ENCODE results near the gene CCDC144A. TPM values are rescaled to one million over a fixed set of nuclear protein-coding genes. Genes with fewer than 3 reads are reported as not detected.
A peak's percentile ranks its signal among the peaks of the same experiment; 100 is the strongest.
"Not testable (repeated sequence)": the region's sequence is repeated elsewhere in the genome, so short reads cannot be mapped to it uniquely, and the experiment has no call there.

Gene CCDC144A
- total and polyA plus RNA-seq, 10 donors: 0.09 to 14.3 (median 2.2) TPM

- peak in 6 of 11 experiments; percentile 18 to 42 (median 31) for TF ChIP-seq CTCF (IDR thresholded peaks at IDR 0.05 in 8 of 11, conservative IDR thresholded peaks at IDR 0.05 in 3 of 11)
- Histone ChIP-seq H3K27me3 (replicated peaks in 1 of 7) (peaks cover 0 to 17% (median 0%) of the 10 kb centered on the region in 7 donors), H3K9me3 (peaks cover 0 to 12% (median 6%) of the 10 kb centered on the region in 8 donors)
- DNase-seq; H3K4me3 ChIP-seq; H3K4me1 ChIP-seq; H3K27ac ChIP-seq; H3K36me3 ChIP-seq; intact Hi-C loops (cut with DNase I; ENCODE audit: low total_unique reads): not testable (repeated sequence)
- WGBS, 5 donors: 6 to 44% (median 36%) methylated on average over 3 to 8 of the region's 10 CpGs
These were observed 61.3 kb downstream of the CCDC144A start for GRCh38 chr17:16751224-16751923.

- intact Hi-C loops (cut with DNase I; ENCODE audit: low total_unique reads); H3K36me3 ChIP-seq; H3K4me3 ChIP-seq; H3K27ac ChIP-seq; H3K4me1 ChIP-seq; DNase-seq: not testable (repeated sequence)
- H3K27me3 ChIP-seq (replicated peaks in 1 of 7): peaks cover 0 to 11% (median 0%) of the 10 kb centered on the region in 7 donors
- WGBS, 5 donors: 83 to 95% (median 92%) methylated on average over 8 to 10 of the region's 10 CpGs
- H3K9me3 ChIP-seq: peaks cover 0 to 14% (median 6%) of the 10 kb centered on the region in 8 donors
These were observed 61.9 kb downstream of the CCDC144A start for GRCh38 chr17:16751924-16752287.

- H3K4me1 ChIP-seq; H3K27me3 ChIP-seq (replicated peaks in 1 of 7); H3K27ac ChIP-seq; intact Hi-C loops (cut with DNase I; ENCODE audit: low total_unique reads); H3K4me3 ChIP-seq; DNase-seq; H3K36me3 ChIP-seq: not testable (repeated sequence)
- 84 to 100% (median 87%) methylated on average over 1 to 3 of the region's 3 CpGs; no CpG with 5 or more reads in 1 of the 5 donors for WGBS, 5 donors
- H3K9me3 ChIP-seq: peaks cover 0 to 14% (median 6%) of the 10 kb centered on the region in 8 donors
These were observed 67.5 kb downstream of the CCDC144A start for GRCh38 chr17:16757520-16757919.

- DNase-seq; H3K4me3 ChIP-seq; intact Hi-C loops (cut with DNase I; ENCODE audit: low total_unique reads); H3K27ac ChIP-seq; H3K4me1 ChIP-seq; H3K27me3 ChIP-seq (replicated peaks in 1 of 7); H3K36me3 ChIP-seq: not testable (repeated sequence)
- 65 to 89% (median 85%) methylated on average over 2 to 3 of the region's 3 CpGs for WGBS, 5 donors
- peaks cover 0 to 14% (median 6%) of the 10 kb centered on the region in 8 donors for H3K9me3 ChIP-seq
These were observed 68.1 kb downstream of the CCDC144A start for GRCh38 chr17:16758177-16758576.

- H3K27me3 ChIP-seq (replicated peaks in 1 of 7); H3K27ac ChIP-seq; intact Hi-C loops (cut with DNase I; ENCODE audit: low total_unique reads); H3K4me1 ChIP-seq; DNase-seq; H3K9me3 ChIP-seq; H3K4me3 ChIP-seq; H3K36me3 ChIP-seq: not testable (repeated sequence)
- 100% methylated on average over 1 to 2 of the region's 2 CpGs; no CpG with 5 or more reads in 1 of the 5 donors for WGBS, 5 donors
These were observed 78.5 kb downstream of the CCDC144A start for GRCh38 chr17:16768290-16769175.

- intact Hi-C loops (cut with DNase I; ENCODE audit: low total_unique reads); H3K27me3 ChIP-seq (replicated peaks in 1 of 7); H3K27ac ChIP-seq; H3K36me3 ChIP-seq; H3K9me3 ChIP-seq; H3K4me3 ChIP-seq; DNase-seq; H3K4me1 ChIP-seq: not testable (repeated sequence)
- WGBS, 5 donors: 57 to 96% (median 91%) methylated on average over 2 of the region's 4 CpGs; no CpG with 5 or more reads in 2 of the 5 donors
These were observed 82.5 kb downstream of the CCDC144A start for GRCh38 chr17:16772394-16773145.

- H3K27me3 ChIP-seq (replicated peaks in 1 of 7); DNase-seq: not testable (repeated sequence)
These were observed 83.1 kb downstream of the CCDC144A start for GRCh38 chr17:16773146-16773522.

GRCh38 chr17:16787851-16788250, 97.8 kb downstream of the CCDC144A start:
- intact Hi-C loops (cut with DNase I; ENCODE audit: low total_unique reads); H3K4me3 ChIP-seq; DNase-seq; H3K36me3 ChIP-seq; H3K27me3 ChIP-seq (replicated peaks in 1 of 7); H3K4me1 ChIP-seq; H3K27ac ChIP-seq; H3K9me3 ChIP-seq: not testable (repeated sequence)
- WGBS, 5 donors: 42 to 72% (median 60%) methylated on average over 2 to 5 of the region's 5 CpGs

More at GRCh38 chr17:16773146-16773522, 83.1 kb downstream of the CCDC144A start:
- H3K27ac ChIP-seq; intact Hi-C loops (cut with DNase I; ENCODE audit: low total_unique reads); H3K4me1 ChIP-seq; H3K4me3 ChIP-seq; H3K36me3 ChIP-seq; H3K9me3 ChIP-seq: not testable (repeated sequence)
- WGBS, 5 donors: no CpG with 5 or more reads among the region's 2 CpGs

- WGBS, 5 donors: 90 to 93% (median 92%) methylated on average over 4 to 7 of the region's 11 CpGs
These were observed 99.0 kb downstream of the CCDC144A start for GRCh38 chr17:16788889-16789536.

More at GRCh38 chr17:16788889-16789536, 99.0 kb downstream of the CCDC144A start:
- DNase-seq; H3K27ac ChIP-seq; H3K27me3 ChIP-seq (replicated peaks in 1 of 7); H3K9me3 ChIP-seq; H3K4me3 ChIP-seq; intact Hi-C loops (cut with DNase I; ENCODE audit: low total_unique reads); H3K4me1 ChIP-seq; H3K36me3 ChIP-seq: not testable (repeated sequence)
